HCT116 (cell line): Measurements from ENCODE around the gene METTL2B.
"Not testable (repeated sequence)": the region's sequence is repeated elsewhere in the genome, so short reads cannot be mapped to it uniquely, and the experiment has no call there.

Experiments used
- EGR1 ChIP-seq: IDR thresholded peaks from 2 replicates; pipeline ENCODE4 v1.6.1; 2012; ENCODE audit warnings: low read depth
- EZH2 ChIP-seq: fragments of 200-600 bp; sonication (generic); IDR thresholded peaks from 2 replicates; pipeline ENCODE4 v1.6.1; 2017; ENCODE audit warnings: antibody characterized with exemption, mixed run types
- EZH2phosphoT487 ChIP-seq: fragments of 200-600 bp; IDR thresholded peaks from 2 replicates; pipeline ENCODE4 v1.6.1; 2018; ENCODE audit warnings: antibody characterized with exemption, borderline replicate concordance
- FOSL1 ChIP-seq: IDR thresholded peaks from 2 replicates; pipeline ENCODE4 v1.6.1; 2012; ENCODE audit warnings: low read depth
- POLR2A ChIP-seq: IDR thresholded peaks from 2 replicates; pipeline ENCODE4 v1.7.0; 2011; ENCODE audit warnings: borderline replicate concordance; ENCODE audit not compliant: insufficient read depth, insufficient read length; ENCODE audit errors: extremely low read depth
- POLR2AphosphoS5 ChIP-seq: IDR thresholded peaks from 2 replicates; pipeline ENCODE4 v1.6.1; 2011; ENCODE audit warnings: mild to moderate bottlenecking, low read depth, low read length, moderate library complexity
- SRF ChIP-seq: IDR thresholded peaks from 2 replicates; pipeline ENCODE4 v1.6.1; 2012; ENCODE audit warnings: low read depth
- TF ChIP-seq, protein P1 (sequence below), 3 experiments: fragments of 200-600 bp in 1 of 3; sonication (generic) in 1 of 3; IDR thresholded peaks in 2 of 3; conservative IDR thresholded peaks in 1 of 3; 2 replicates each; pipeline ENCODE4 v1.5.1; 2012 to 2017; ENCODE audit warnings: low read depth in 2 of 3, low read length in 2 of 3, antibody characterized with exemption in 1 of 3, borderline replicate concordance in 1 of 3, control low read depth in 1 of 3, mild to moderate bottlenecking in 1 of 3, mixed read lengths in 1 of 3, mixed run types in 1 of 3, moderate library complexity in 1 of 3; ENCODE audit not compliant: insufficient read depth in 1 of 3
- TF ChIP-seq, protein P2 (sequence below): IDR thresholded peaks from 2 replicates; pipeline ENCODE4 v1.6.1; 2012
- TF ChIP-seq, protein P3 (sequence below): IDR thresholded peaks from 2 replicates; pipeline ENCODE4 v1.6.1; 2012; ENCODE audit warnings: low read depth

DNA sequence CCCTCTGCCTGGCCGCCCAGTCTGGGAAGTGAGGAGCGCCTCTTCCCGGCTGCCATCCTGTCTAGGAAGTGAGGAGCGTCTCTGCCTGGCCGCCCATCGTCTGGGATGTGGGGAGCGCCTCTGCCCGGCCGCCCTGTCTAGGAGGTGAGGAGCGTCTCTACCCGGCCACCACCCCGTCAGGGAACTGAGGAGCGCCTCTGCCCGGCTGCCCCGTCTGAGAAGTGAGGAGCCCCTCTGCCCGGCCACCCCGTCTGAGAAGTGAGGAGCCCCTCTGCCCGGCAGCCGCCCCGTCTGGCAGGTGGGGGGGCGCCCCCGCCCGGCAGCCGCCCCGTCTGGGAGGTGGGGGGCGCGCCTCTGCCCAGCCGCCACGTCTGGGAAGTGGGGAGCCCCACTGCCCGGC is 13.2 kb upstream of the METTL2B start:
- TF ChIP-seq, protein P1, sequence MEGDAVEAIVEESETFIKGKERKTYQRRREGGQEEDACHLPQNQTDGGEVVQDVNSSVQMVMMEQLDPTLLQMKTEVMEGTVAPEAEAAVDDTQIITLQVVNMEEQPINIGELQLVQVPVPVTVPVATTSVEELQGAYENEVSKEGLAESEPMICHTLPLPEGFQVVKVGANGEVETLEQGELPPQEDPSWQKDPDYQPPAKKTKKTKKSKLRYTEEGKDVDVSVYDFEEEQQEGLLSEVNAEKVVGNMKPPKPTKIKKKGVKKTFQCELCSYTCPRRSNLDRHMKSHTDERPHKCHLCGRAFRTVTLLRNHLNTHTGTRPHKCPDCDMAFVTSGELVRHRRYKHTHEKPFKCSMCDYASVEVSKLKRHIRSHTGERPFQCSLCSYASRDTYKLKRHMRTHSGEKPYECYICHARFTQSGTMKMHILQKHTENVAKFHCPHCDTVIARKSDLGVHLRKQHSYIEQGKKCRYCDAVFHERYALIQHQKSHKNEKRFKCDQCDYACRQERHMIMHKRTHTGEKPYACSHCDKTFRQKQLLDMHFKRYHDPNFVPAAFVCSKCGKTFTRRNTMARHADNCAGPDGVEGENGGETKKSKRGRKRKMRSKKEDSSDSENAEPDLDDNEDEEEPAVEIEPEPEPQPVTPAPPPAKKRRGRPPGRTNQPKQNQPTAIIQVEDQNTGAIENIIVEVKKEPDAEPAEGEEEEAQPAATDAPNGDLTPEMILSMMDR (IDR thresholded peaks at IDR 0.05 in 2 of 3, conservative IDR thresholded peaks at IDR 0.05 in 1 of 3; ENCODE audit: borderline replicate concordance in 1 of 3, insufficient read depth in 1 of 3, low read depth in 2 of 3, low read length in 2 of 3), result not testable (repeated sequence)
- TF ChIP-seq SRF, EZH2phosphoT487, EZH2, POLR2A, FOSL1, POLR2AphosphoS5, EGR1: not testable (repeated sequence)
- TF ChIP-seq, protein P2, sequence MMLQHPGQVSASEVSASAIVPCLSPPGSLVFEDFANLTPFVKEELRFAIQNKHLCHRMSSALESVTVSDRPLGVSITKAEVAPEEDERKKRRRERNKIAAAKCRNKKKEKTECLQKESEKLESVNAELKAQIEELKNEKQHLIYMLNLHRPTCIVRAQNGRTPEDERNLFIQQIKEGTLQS, result not testable (repeated sequence)
- TF ChIP-seq, protein P3, sequence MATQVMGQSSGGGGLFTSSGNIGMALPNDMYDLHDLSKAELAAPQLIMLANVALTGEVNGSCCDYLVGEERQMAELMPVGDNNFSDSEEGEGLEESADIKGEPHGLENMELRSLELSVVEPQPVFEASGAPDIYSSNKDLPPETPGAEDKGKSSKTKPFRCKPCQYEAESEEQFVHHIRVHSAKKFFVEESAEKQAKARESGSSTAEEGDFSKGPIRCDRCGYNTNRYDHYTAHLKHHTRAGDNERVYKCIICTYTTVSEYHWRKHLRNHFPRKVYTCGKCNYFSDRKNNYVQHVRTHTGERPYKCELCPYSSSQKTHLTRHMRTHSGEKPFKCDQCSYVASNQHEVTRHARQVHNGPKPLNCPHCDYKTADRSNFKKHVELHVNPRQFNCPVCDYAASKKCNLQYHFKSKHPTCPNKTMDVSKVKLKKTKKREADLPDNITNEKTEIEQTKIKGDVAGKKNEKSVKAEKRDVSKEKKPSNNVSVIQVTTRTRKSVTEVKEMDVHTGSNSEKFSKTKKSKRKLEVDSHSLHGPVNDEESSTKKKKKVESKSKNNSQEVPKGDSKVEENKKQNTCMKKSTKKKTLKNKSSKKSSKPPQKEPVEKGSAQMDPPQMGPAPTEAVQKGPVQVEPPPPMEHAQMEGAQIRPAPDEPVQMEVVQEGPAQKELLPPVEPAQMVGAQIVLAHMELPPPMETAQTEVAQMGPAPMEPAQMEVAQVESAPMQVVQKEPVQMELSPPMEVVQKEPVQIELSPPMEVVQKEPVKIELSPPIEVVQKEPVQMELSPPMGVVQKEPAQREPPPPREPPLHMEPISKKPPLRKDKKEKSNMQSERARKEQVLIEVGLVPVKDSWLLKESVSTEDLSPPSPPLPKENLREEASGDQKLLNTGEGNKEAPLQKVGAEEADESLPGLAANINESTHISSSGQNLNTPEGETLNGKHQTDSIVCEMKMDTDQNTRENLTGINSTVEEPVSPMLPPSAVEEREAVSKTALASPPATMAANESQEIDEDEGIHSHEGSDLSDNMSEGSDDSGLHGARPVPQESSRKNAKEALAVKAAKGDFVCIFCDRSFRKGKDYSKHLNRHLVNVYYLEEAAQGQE, result not testable (repeated sequence)
